Measurements from ENCODE around the gene KRTAP17-1.

KRTAP17-1 gene

GRCh38 chr17:41322903-41323895, 7.7 kb upstream of the KRTAP17-1 start:
- Histone ChIP-seq H3K4me2 (ENCODE audit: low read length, poor library complexity, severe bottlenecking) (no peak overlapping the region), H4K91ac (ENCODE audit: low read length) (no peak overlapping the region), H2BK5ac (ENCODE audit: low read depth, low read length, poor library complexity, severe bottlenecking) (no peak overlapping the region), H2BK15ac (ENCODE audit: low read depth, poor library complexity, severe bottlenecking) (peak overlapping the region; percentile 12), H2AK5ac (ENCODE audit: low read length, severe bottlenecking) (peak overlapping the region; percentile 89), H3K4ac (ENCODE audit: low read depth in 1 of 2, low read length in 2 of 2) (peak overlapping the region in 1 of 2 experiments; percentile 49), H2BK120ac (ENCODE audit: low read depth, low read length) (no peak overlapping the region), H3K4me3 (ENCODE audit: insufficient read depth in 1 of 2, low read depth in 1 of 2, low read length in 2 of 2) (no peak overlapping the region), H3K9me3 (ENCODE audit: control insufficient read depth, low read length) (peaks cover 7% of the 10 kb centered on the region), H3K27me3 (ENCODE audit: control insufficient read depth in 1 of 2, insufficient read depth in 1 of 2, low read length in 2 of 2) (no peaks in the 10 kb centered on the region), H3K4me1 (ENCODE audit: control insufficient read depth, insufficient read depth, low read depth, low read length) (peaks cover 8% of the 10 kb centered on the region), H4K8ac (ENCODE audit: low read length) (no peak overlapping the region), H3K36me3 (ENCODE audit: control insufficient read depth in 1 of 2, insufficient read depth in 2 of 2, low read depth in 1 of 2, low read length in 2 of 2) (no peaks in the 10 kb centered on the region), H3K27ac (ENCODE audit: low read length, poor library complexity, severe bottlenecking) (no peak overlapping the region), H3K14ac (ENCODE audit: low read length in 2 of 2) (no peak overlapping the region), H3K79me1 (replicated peaks; ENCODE audit: low read length, poor library complexity, severe bottlenecking) (no peaks in the 10 kb centered on the region), H3K23ac (ENCODE audit: low read length in 2 of 2) (no peak overlapping the region), H3K18ac (ENCODE audit: low read depth in 1 of 2, low read length in 2 of 2) (no peak overlapping the region), H2AFZ (ENCODE audit: low read depth, low read length) (no peak overlapping the region), H2BK12ac (ENCODE audit: low read length in 2 of 2) (peak overlapping the region in 1 of 2 experiments; percentile 15), H3K9ac (ENCODE audit: low read length) (peak overlapping the region; percentile 19)
- DNase-seq = no peak
- 88% methylated on average over 9 of the region's 11 CpGs for WGBS

DNA sequence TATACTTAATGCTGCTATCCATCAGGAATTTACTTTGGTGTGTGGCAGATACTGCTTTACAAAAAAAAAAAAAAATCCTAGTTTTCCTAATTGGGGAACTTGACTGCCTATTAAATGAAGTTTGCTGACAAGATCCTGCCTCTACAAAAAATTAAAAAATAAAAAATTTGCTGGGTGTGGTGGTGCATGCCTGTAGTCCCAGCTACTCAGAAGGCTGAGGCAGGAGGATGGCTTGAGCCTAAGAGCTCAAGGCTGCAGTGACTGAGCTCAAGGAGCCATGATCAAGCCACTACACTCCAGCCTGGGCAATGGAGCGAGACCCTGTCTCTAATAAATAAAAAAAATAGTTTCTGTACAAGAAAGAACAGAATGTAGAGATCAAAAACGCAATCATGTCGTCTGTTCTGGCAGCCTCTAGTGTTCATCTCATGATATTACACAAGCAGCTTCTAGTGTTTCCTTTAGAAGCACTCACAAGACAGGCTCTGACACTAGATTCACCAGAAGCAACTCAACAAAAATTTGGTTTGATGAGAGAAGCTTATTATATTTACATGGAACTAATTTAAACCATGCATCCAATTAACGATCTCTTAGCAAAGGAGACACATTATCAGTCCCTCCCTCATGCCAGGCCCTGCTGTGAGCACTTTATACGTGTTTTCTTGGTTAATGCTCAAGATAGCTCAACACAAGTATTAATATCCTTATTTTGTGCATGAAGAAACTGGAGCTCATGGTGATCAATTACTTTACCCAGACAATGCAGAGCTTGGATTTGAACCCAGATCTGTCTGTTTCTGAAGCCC, 6.8 kb upstream of the KRTAP17-1 start:
- Histone ChIP-seq H2BK120ac (ENCODE audit: low read depth, low read length) (no peak overlapping the region), H3K4ac (ENCODE audit: low read depth in 1 of 2, low read length in 2 of 2) (no peak overlapping the region), H3K14ac (ENCODE audit: low read length in 2 of 2) (no peak overlapping the region), H2AFZ (ENCODE audit: low read depth, low read length) (no peak overlapping the region), H3K79me1 (replicated peaks; ENCODE audit: low read length, poor library complexity, severe bottlenecking) (no peaks in the 10 kb centered on the region), H3K23ac (ENCODE audit: low read length in 2 of 2) (no peak overlapping the region), H3K27me3 (ENCODE audit: control insufficient read depth in 1 of 2, insufficient read depth in 1 of 2, low read length in 2 of 2) (no peaks in the 10 kb centered on the region), H3K36me3 (ENCODE audit: control insufficient read depth in 1 of 2, insufficient read depth in 2 of 2, low read depth in 1 of 2, low read length in 2 of 2) (no peaks in the 10 kb centered on the region), H3K4me3 (ENCODE audit: insufficient read depth in 1 of 2, low read depth in 1 of 2, low read length in 2 of 2) (no peak overlapping the region), H2BK12ac (ENCODE audit: low read length in 2 of 2) (no peak overlapping the region), H4K8ac (ENCODE audit: low read length) (no peak overlapping the region), H3K9ac (ENCODE audit: low read length) (peak overlapping the region; percentile 45), H4K91ac (ENCODE audit: low read length) (no peak overlapping the region), H3K4me2 (ENCODE audit: low read length, poor library complexity, severe bottlenecking) (no peak overlapping the region), H2BK5ac (ENCODE audit: low read depth, low read length, poor library complexity, severe bottlenecking) (no peak overlapping the region), H2BK15ac (ENCODE audit: low read depth, poor library complexity, severe bottlenecking) (no peak overlapping the region), H2AK5ac (ENCODE audit: low read length, severe bottlenecking) (peak overlapping the region; percentile 89), H3K27ac (ENCODE audit: low read length, poor library complexity, severe bottlenecking) (no peak overlapping the region), H3K9me3 (ENCODE audit: control insufficient read depth, low read length) (peaks cover 7% of the 10 kb centered on the region), H3K18ac (ENCODE audit: low read depth in 1 of 2, low read length in 2 of 2) (no peak overlapping the region), H3K4me1 (ENCODE audit: control insufficient read depth, insufficient read depth, low read depth, low read length) (peaks cover 5% of the 10 kb centered on the region)
- peak; percentile 60 for DNase-seq
- 41% methylated on average over 4 of the region's 5 CpGs for WGBS

- Histone ChIP-seq H3K14ac (ENCODE audit: low read length in 2 of 2) (no peak overlapping the region), H3K36me3 (ENCODE audit: control insufficient read depth in 1 of 2, insufficient read depth in 2 of 2, low read depth in 1 of 2, low read length in 2 of 2) (no peaks in the 10 kb centered on the region), H2BK12ac (ENCODE audit: low read length in 2 of 2) (no peak overlapping the region), H3K4me2 (ENCODE audit: low read length, poor library complexity, severe bottlenecking) (no peak overlapping the region), H2BK120ac (ENCODE audit: low read depth, low read length) (no peak overlapping the region), H3K18ac (ENCODE audit: low read depth in 1 of 2, low read length in 2 of 2) (no peak overlapping the region), H3K9ac (ENCODE audit: low read length) (no peak overlapping the region), H3K4me1 (ENCODE audit: control insufficient read depth, insufficient read depth, low read depth, low read length) (peaks cover 5% of the 10 kb centered on the region), H2BK5ac (ENCODE audit: low read depth, low read length, poor library complexity, severe bottlenecking) (no peak overlapping the region), H3K4me3 (ENCODE audit: insufficient read depth in 1 of 2, low read depth in 1 of 2, low read length in 2 of 2) (no peak overlapping the region), H3K23ac (ENCODE audit: low read length in 2 of 2) (no peak overlapping the region), H3K9me3 (ENCODE audit: control insufficient read depth, low read length) (peaks cover 7% of the 10 kb centered on the region), H3K27ac (ENCODE audit: low read length, poor library complexity, severe bottlenecking) (no peak overlapping the region), H2AFZ (ENCODE audit: low read depth, low read length) (no peak overlapping the region), H4K91ac (ENCODE audit: low read length) (no peak overlapping the region), H4K8ac (ENCODE audit: low read length) (no peak overlapping the region), H3K27me3 (ENCODE audit: control insufficient read depth in 1 of 2, insufficient read depth in 1 of 2, low read length in 2 of 2) (peaks cover 0 to 20% of the 10 kb centered on the region in 2 experiments), H2AK5ac (ENCODE audit: low read length, severe bottlenecking) (no peak overlapping the region), H3K4ac (ENCODE audit: low read depth in 1 of 2, low read length in 2 of 2) (no peak overlapping the region), H3K79me1 (replicated peaks; ENCODE audit: low read length, poor library complexity, severe bottlenecking) (no peaks in the 10 kb centered on the region), H2BK15ac (ENCODE audit: low read depth, poor library complexity, severe bottlenecking) (no peak overlapping the region)
- no peak for DNase-seq
- WGBS = 77% methylated on average over 2 of the region's 2 CpGs
Measured at GRCh38 chr17:41318231-41318630, 2.7 kb upstream of the KRTAP17-1 start.

Data from mesenchymal stem cell (in vitro differentiated cells and primary cell).